ENCODE results near the gene UBAC2. TPM values are rescaled to one million over a fixed set of nuclear protein-coding genes. Genes with fewer than 3 reads are reported as not detected.

The UBAC2 gene
- polyA plus RNA-seq, 3 donors = 59.6 to 113 (median 96.7) TPM

DNA sequence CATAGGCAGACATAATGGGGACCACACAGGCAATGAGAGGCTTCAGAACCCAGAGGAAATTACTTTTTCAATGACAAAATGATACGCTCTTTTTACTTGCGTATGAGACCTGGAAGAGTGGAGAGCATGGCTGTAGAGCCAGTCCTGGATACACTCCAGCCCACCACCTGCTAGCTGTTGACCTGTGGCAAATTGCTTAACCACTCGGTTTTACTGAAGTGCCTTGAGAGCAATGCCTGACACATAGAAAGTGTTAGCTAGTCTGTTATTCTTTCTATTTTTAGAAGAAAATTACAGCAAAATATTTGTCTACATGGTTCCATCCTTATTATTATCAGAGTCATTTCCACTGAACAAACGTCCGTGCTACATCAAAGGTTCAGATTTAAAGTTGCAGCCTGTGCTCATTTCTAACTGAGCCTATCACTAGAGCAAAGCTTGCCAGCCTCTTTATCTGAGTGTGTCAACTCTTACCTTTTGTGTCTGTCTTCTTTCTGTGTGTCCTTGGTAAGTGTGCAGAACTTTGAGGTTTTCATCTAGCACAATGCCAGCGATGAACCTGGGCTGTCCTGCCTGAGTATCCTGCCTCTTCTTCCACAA is 116.1 kb downstream of the UBAC2 start:
- Histone ChIP-seq H3K27ac (ENCODE audit: low read depth in 1 of 2, low read length in 2 of 2) (peak overlapping the region in 1 of 2 donors; percentile 47), H3K79me2 (ENCODE audit: insufficient read depth, low read length) (peaks cover 68% of the 10 kb centered on the region), H3K4me2 (replicated peaks; ENCODE audit: extremely low read depth, low read length, poor library complexity, severe bottlenecking) (no peak overlapping the region), H3K4me1 (ENCODE audit: control insufficient read depth in 1 of 2, insufficient read depth in 2 of 2, low read length in 2 of 2) (peaks cover 53 to 71% of the 10 kb centered on the region in 2 donors), H3K9ac (ENCODE audit: insufficient read depth, low read length, poor library complexity, severe bottlenecking) (no peak overlapping the region), H3K27me3 (ENCODE audit: control insufficient read depth in 2 of 2, insufficient read depth in 2 of 2, low read length in 2 of 2) (no peaks in the 10 kb centered on the region), H4K20me1 (ENCODE audit: insufficient read depth, low read length) (no peaks in the 10 kb centered on the region), H3K4me3 (replicated peaks in 1 of 3; ENCODE audit: low read depth in 2 of 3, low read length in 3 of 3) (no peak overlapping the region), H2AFZ (ENCODE audit: insufficient read depth, low read depth, low read length, poor library complexity, severe bottlenecking) (no peak overlapping the region), H3K36me3 (replicated peaks in 1 of 2; ENCODE audit: control insufficient read depth in 1 of 2, insufficient read depth in 2 of 2, low read length in 2 of 2) (peaks cover 5 to 52% of the 10 kb centered on the region in 2 donors), H3K9me3 (replicated peaks in 1 of 2; ENCODE audit: control insufficient read depth in 1 of 2, insufficient read depth in 1 of 2, low read length in 2 of 2) (no peaks in the 10 kb centered on the region)
- peaks cover 59% of the 10 kb centered on the region for H3K4me1 Mint-ChIP-seq
- peaks cover 56 to 57% of the 10 kb centered on the region in 2 donors for H3K36me3 Mint-ChIP-seq
- H3K9me3 Mint-ChIP-seq = peaks cover 0 to 7% (median 0%) of the 10 kb centered on the region in 7 donors
- H3K4me3 Mint-ChIP-seq = no peak overlapping the region
- TF ChIP-seq, protein P1, sequence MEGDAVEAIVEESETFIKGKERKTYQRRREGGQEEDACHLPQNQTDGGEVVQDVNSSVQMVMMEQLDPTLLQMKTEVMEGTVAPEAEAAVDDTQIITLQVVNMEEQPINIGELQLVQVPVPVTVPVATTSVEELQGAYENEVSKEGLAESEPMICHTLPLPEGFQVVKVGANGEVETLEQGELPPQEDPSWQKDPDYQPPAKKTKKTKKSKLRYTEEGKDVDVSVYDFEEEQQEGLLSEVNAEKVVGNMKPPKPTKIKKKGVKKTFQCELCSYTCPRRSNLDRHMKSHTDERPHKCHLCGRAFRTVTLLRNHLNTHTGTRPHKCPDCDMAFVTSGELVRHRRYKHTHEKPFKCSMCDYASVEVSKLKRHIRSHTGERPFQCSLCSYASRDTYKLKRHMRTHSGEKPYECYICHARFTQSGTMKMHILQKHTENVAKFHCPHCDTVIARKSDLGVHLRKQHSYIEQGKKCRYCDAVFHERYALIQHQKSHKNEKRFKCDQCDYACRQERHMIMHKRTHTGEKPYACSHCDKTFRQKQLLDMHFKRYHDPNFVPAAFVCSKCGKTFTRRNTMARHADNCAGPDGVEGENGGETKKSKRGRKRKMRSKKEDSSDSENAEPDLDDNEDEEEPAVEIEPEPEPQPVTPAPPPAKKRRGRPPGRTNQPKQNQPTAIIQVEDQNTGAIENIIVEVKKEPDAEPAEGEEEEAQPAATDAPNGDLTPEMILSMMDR (IDR thresholded peaks at IDR 0.05) = no peak
- WGBS (ENCODE audit: insufficient coverage) = 94% methylated on average over 2 of the region's 6 CpGs
- intact Hi-C loops (cut with micrococcal nuclease) = no loop called here
- H3K27me3 Mint-ChIP-seq (ENCODE audit: low read depth in 3 of 3) = no peaks in the 10 kb centered on the region
- peak overlapping the region in 6 of 7 donors; percentile 21 to 86 (median 71) for H3K27ac Mint-ChIP-seq
- DNase-seq = no peak

DNA sequence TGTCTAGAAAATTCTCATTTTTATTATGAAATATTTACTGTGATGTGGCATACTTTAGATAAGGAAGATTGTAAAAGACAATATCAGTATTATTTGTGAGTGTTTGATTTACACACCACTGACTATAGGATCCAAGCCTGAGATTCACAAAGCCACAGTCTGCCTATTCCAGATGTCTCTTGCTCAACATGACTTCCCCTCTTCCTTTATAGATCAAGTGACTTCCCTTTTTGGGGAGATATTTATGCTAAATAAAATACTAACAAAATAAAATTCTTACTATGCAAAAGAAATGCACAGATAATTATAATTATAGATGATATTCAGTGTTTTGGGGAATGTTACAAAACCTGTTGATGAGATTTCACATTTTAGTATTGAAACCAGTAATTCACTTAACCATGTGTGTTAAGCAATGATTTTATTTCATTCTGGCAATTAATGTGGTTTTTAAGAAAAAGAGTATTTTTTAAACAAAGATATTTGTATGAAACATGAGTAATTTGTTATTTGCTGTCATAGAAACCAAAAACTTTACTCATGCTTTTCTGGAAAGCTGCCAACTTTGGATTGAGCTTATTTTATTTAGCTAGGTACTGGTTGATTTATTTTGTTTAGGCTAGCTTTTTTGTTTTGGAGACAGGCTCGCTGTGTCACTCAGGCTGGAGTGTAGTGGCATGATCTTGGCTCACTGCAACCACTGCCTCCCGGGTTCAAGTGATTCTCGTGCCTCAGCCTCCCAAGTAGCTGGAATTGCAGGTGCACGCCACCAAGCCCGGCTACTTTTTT is 120.2 kb downstream of the UBAC2 start:
- Mint-ChIP-seq H3K27ac (peak overlapping the region; percentile 98 to 99 (median 99)), H3K4me1 (peaks cover 62% of the 10 kb centered on the region), H3K9me3 (peaks cover 0 to 2% (median 0%) of the 10 kb centered on the region in 7 donors), H3K27me3 (ENCODE audit: low read depth in 3 of 3) (peaks cover 0 to 3% (median 1%) of the 10 kb centered on the region in 3 donors), H3K36me3 (peaks cover 53 to 58% of the 10 kb centered on the region in 2 donors), H3K4me3 (no peak overlapping the region)
- TF ChIP-seq, protein P1 (IDR thresholded peaks at IDR 0.05) = no peak
- Histone ChIP-seq H3K27me3 (ENCODE audit: control insufficient read depth in 2 of 2, insufficient read depth in 2 of 2, low read length in 2 of 2) (no peaks in the 10 kb centered on the region), H3K36me3 (replicated peaks in 1 of 2; ENCODE audit: control insufficient read depth in 1 of 2, insufficient read depth in 2 of 2, low read length in 2 of 2) (peaks cover 0 to 50% of the 10 kb centered on the region in 2 donors), H3K9ac (ENCODE audit: insufficient read depth, low read length, poor library complexity, severe bottlenecking) (peak overlapping the region; percentile 59), H2AFZ (ENCODE audit: insufficient read depth, low read depth, low read length, poor library complexity, severe bottlenecking) (no peak overlapping the region), H3K27ac (ENCODE audit: low read depth in 1 of 2, low read length in 2 of 2) (peak overlapping the region; percentile 94 to 95), H3K79me2 (ENCODE audit: insufficient read depth, low read length) (peaks cover 60% of the 10 kb centered on the region), H3K4me2 (replicated peaks; ENCODE audit: extremely low read depth, low read length, poor library complexity, severe bottlenecking) (peak overlapping the region; percentile 29), H3K4me3 (replicated peaks in 1 of 3; ENCODE audit: low read depth in 2 of 3, low read length in 3 of 3) (peak overlapping the region in 1 of 3 experiments; percentile 38), H4K20me1 (ENCODE audit: insufficient read depth, low read length) (no peaks in the 10 kb centered on the region), H3K9me3 (replicated peaks in 1 of 2; ENCODE audit: control insufficient read depth in 1 of 2, insufficient read depth in 1 of 2, low read length in 2 of 2) (no peaks in the 10 kb centered on the region), H3K4me1 (ENCODE audit: control insufficient read depth in 1 of 2, insufficient read depth in 2 of 2, low read length in 2 of 2) (peaks cover 52 to 60% of the 10 kb centered on the region in 2 donors)
- peak; percentile 84 to 95 (median 88) for DNase-seq
- intact Hi-C loops (cut with micrococcal nuclease) = loop anchor here (5.0 to 10.0 kb wide), 3 partner anchors 36 to 56 kb away; no protein-coding TSS in a partner anchor
- 90% methylated on average over 5 of the region's 5 CpGs for WGBS (ENCODE audit: insufficient coverage)

Measured in CD14-positive monocyte (primary cell).